Kidney epithelial cell (primary cell): ENCODE results near the gene C1QL1. TPM values are rescaled to one million over a fixed set of nuclear protein-coding genes. Genes with fewer than 3 reads are reported as not detected.

Experiments used
- DNase-seq: peaks from one replicate; pipeline ENCODE4 v3.0.0-alpha.2; 2010; ENCODE audit warnings: low read depth
- H3K27me3 ChIP-seq: 2 replicates; pipeline ENCODE4 v1.6.0; 2011; ENCODE audit warnings: low read length; ENCODE audit not compliant: control insufficient read depth, insufficient read depth
- H3K36me3 ChIP-seq: 2 replicates; pipeline ENCODE4 v1.5.1; 2011; ENCODE audit warnings: low read length; ENCODE audit not compliant: control insufficient read depth, insufficient read depth
- H3K4me3 ChIP-seq: 2 replicates; pipeline ENCODE4 v1.5.1; 2011; ENCODE audit warnings: low read depth, mild to moderate bottlenecking, control low read depth, low read length
- CTCF ChIP-seq: IDR thresholded peaks from 2 replicates; pipeline ENCODE4 v1.5.1; 2011; ENCODE audit warnings: mild to moderate bottlenecking, moderate library complexity, low read length, control low read depth, inconsistent platforms; ENCODE audit not compliant: insufficient read depth, poor library complexity, severe bottlenecking
- total RNA-seq: library from RNA; depleted of rRNA; stranded (reverse); fragments of >200 nt; gene quantifications from 2 replicates; pipeline ENCODE4 v1.2.3, GENCODE V29; 2015

The C1QL1 gene
- total RNA-seq, 1 donor from 2014 or later, result 0.08 TPM

DNA sequence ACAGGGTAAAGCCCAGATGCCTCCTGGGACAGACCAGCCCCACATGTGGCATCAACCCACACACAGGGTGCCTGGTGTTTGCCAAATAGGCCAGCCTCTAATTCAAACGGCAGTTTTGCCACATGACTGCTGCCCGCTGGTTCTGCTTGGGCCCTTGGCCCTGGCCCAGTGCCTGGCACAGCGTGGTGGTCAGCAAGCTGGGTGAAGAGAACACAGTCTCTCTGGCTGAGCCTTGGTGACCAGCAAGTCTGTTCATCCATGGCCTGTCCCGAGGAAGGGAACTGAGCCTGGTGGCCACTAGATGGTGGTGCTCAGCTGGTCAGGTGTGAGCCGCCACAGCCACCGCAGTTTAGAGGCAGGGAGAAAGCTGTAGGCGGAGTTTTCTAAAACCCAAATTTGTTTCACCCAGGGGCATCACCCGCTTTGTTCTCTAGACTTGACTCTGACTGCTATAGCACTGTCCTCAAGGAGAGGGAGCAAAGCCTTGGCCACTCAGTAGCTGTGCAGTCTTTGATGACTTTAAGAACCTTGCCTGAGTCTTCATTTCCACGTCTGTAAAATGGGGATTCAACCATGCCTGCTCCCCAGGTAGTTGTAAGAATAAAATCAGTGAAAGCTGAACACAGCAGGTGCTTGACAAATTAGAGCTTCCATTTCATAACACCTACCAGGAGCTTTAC lies 48.1 kb downstream of the C1QL1 start:
- Histone ChIP-seq H3K4me3 (no peak overlapping the region), H3K27me3 (peaks cover 20% of the 10 kb centered on the region), H3K36me3 (no peaks in the 10 kb centered on the region)
- TF ChIP-seq CTCF, result peak; percentile 85
- DNase-seq, result no peak

DNA sequence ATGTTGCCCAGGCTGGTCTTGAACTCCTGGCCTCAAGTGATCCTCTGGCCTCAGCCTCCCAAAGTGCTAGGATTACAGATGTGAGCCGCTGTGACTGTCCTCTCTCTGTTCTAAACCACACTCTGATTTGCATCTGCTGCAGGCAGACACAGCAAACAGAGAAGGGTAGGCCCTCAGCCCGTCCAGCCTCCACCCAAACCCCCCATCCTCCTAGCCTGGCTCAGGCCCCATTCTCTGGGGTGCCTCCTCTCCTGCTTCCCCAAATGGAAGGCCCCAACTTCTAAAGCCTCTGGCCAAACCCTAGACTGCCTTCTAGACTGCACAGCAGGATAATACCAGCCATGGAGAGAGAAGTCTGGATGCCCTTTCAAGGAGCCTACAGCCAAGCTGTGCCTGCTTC lies 48.7 kb downstream of the C1QL1 start:
- TF ChIP-seq CTCF, result no peak
- peaks cover 20% of the 10 kb centered on the region for H3K27me3 ChIP-seq
- H3K4me3 ChIP-seq, result no peak overlapping the region
- H3K36me3 ChIP-seq, result no peaks in the 10 kb centered on the region
- DNase-seq, result no peak

DNA sequence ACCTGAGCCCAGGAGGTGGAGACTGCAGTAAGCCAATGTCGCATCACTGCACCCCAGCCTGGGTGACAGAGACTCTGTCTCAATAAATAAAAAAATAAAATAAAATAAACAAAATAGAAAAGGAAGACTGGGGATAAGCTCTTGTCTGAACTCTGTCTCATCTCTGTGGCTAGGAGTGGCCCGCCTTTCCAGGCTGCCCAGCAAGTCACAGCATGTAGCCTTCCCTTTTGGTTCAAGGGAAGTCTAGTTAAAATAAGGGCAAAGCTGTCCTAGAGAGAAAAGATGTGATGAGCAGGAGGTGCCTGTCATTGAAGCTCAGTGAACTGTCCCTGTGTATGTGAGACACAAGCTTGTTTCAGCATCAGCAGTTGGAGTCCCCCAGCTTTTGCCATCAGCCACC lies 50.1 kb downstream of the C1QL1 start:
- no peak for DNase-seq
- Histone ChIP-seq H3K27me3 (peaks cover 22% of the 10 kb centered on the region), H3K4me3 (no peak overlapping the region), H3K36me3 (no peaks in the 10 kb centered on the region)
- TF ChIP-seq CTCF, result no peak

- Histone ChIP-seq H3K4me3 (no peak overlapping the region), H3K36me3 (no peaks in the 10 kb centered on the region), H3K27me3 (peaks cover 17% of the 10 kb centered on the region)
- TF ChIP-seq CTCF, result no peak
- no peak for DNase-seq
Measured at GRCh38 chr17:44917456-44917855, 50.6 kb downstream of the C1QL1 start.

DNA sequence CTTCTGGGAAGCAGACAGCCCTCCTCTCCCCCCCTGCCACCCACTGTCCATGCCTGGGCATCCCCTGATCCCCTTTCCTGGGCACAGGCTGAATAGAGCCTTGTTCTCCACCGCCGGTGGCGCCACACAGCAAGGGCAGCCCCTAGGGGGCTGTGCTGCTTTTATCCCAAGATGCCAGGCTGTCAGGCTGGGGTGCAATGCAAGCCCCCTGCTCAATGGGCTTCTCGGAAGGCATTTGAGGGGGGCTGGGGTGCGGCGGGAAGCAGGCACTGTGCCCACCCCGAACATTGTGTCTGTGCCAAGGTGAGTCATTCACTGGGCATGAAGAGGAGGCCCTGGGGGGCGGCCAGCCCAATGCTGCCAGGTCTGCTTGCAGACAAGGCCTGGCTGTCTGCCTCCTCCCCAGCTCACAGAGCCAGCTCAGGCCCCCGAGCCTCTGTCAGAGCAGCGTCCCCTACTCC lies 51.3 kb downstream of the C1QL1 start:
- Histone ChIP-seq H3K36me3 (no peaks in the 10 kb centered on the region), H3K27me3 (peaks cover 13% of the 10 kb centered on the region), H3K4me3 (no peak overlapping the region)
- peak; percentile 13 for TF ChIP-seq CTCF
- DNase-seq, result no peak
